Gastroesophageal sphincter (tissue), 2 donors: ENCODE results near the gene CBX8.

Experiments
- EP300 ChIP-seq: sonication (generic); formaldehyde crosslinking; IDR thresholded peaks from one replicate; pipeline ENCODE4 v1.6.1; 2017; ENCODE audit warnings: antibody characterized with exemption, mild to moderate bottlenecking
- POLR2A ChIP-seq, 2 donors: fragments of 450-650 bp; IDR thresholded peaks; one replicate each; pipeline ENCODE4 v1.6.1; 2017; ENCODE audit warnings: antibody characterized with exemption in 2 of 2, mild to moderate bottlenecking in 2 of 2, moderate library complexity in 1 of 2

- TF ChIP-seq POLR2A (IDR thresholded peaks at IDR 0.05) (no peak), EP300 (no peak)
Observed at GRCh38 chr17:79845601-79845949, 48.7 kb upstream of the CBX8 start.
